GM12872 (cell line): ENCODE data around the gene NACA2.

Source experiments
- TF ChIP-seq, protein P1 (sequence below): IDR thresholded peaks from 3 replicates; pipeline ENCODE4 v1.5.1; 2011; ENCODE audit warnings: low read depth, mild to moderate bottlenecking, low read length, moderate library complexity; ENCODE audit not compliant: insufficient read depth

NACA2 gene

GRCh38 chr17:61591018-61591417 lies at the start of gene NACA2:
Gene NACA2 (minus strand): TSS chr17:61591219. CDS start chr17:61591180, 39 bp downstream.
- TF ChIP-seq, protein P1, sequence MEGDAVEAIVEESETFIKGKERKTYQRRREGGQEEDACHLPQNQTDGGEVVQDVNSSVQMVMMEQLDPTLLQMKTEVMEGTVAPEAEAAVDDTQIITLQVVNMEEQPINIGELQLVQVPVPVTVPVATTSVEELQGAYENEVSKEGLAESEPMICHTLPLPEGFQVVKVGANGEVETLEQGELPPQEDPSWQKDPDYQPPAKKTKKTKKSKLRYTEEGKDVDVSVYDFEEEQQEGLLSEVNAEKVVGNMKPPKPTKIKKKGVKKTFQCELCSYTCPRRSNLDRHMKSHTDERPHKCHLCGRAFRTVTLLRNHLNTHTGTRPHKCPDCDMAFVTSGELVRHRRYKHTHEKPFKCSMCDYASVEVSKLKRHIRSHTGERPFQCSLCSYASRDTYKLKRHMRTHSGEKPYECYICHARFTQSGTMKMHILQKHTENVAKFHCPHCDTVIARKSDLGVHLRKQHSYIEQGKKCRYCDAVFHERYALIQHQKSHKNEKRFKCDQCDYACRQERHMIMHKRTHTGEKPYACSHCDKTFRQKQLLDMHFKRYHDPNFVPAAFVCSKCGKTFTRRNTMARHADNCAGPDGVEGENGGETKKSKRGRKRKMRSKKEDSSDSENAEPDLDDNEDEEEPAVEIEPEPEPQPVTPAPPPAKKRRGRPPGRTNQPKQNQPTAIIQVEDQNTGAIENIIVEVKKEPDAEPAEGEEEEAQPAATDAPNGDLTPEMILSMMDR, result no peak

GRCh38 chr17:61639818-61640217 lies 48.8 kb upstream of the NACA2 start:
- TF ChIP-seq, protein P1, result no peak

DNA sequence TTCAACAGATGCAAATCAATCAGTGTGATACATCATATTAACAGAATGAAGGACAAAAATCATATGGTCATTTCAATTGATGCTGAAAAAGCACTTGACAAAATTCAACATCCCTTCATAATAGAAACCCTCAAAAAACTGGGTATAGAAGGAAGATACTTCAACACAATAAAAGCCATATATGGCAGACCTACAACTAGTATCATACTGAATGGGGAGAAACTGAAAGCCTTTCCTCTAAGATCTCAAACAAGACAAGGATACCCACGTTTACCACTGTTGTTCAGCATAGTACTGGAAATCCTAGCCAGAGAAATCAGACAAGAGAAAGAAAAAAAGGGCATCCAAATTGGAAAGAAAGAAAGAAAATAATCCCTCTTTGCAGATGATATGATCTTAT lies 47.1 kb upstream of the NACA2 start:
- TF ChIP-seq, protein P1, result no peak

GRCh38 chr17:61635913-61636432 lies 45.0 kb upstream of the NACA2 start:
- TF ChIP-seq, protein P1, result peak; percentile 73

DNA sequence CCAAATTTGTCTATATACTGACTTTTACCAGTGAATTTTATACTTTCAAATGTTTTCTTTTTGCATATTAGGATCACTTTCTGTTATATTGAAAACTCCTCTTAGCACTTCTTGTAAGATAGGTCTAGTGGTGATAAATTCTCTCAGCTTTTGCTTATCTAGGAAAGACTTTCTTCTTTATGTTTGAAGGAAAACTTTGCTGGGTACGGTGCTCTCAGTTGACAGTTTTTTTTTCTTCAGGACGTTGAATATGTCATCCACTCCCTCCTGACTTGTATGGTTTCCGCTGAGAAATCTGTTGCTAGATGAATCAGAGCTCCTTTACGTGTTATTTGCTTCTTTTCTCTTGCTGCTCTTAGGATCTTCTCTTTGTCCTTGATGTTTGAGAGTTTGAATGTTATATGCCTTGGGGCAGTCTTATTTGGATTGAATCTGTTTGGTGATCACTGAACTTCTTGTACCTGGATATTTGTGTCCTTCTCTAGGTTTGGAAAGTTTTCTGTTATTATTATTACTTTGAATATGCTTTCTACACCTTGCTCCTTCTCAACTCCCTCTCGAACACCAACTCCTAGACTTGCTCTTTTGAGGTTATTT lies 44.0 kb upstream of the NACA2 start:
- TF ChIP-seq, protein P1, result no peak

DNA sequence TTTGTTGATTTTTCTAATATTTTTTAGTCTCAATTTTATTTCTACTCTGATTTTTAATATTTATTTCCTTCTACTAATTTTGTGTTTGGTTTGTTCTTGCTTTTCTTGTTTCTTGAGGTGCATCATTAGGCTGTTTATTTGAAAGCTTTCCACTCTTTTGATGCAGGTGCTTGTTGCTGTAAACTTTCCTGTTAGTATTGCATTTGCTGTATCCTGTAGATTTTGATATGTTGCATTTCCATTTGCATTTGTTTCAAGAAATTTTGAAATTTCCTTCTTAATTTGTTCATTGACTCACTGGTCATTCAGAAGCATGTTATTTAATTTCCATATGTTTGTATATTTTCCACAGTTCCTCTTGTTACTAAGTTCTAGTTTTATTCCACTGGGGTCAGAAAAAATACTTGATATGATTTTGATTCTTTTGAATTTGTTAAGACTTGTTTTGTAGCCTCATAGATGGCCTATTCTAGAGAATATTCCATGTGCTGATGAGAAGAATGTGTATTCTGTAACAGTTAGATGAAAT lies 43.1 kb upstream of the NACA2 start:
- TF ChIP-seq, protein P1, result no peak

GRCh38 chr17:61632826-61633225 lies 41.8 kb upstream of the NACA2 start:
- TF ChIP-seq, protein P1, result no peak
